Esophagus squamous epithelium (tissue), 4 donors: ENCODE results near the gene GALE. TPM values are rescaled to one million over a fixed set of nuclear protein-coding genes. Genes with fewer than 3 reads are reported as not detected.

Source experiments
- total RNA-seq, 4 donors: library from RNA; depleted of rRNA; stranded (reverse); fragments of >200 nt; gene quantifications; one replicate each; pipeline ENCODE4 v1.1.0, GENCODE V29; 2016

GALE gene
- total RNA-seq, 4 donors from 2014 or later = 55.1 to 81.0 (median 60.4) TPM

Other genes starting within 250 kb of the GALE start
- gene ID3, start 241.3 kb downstream of the GALE start, total RNA-seq = 10 to 100 TPM; 12.6 to 62.9 (median 37.5) TPM
- 1,000 to 10,000 TPM in 2 of 4 donors, 100 to 1,000 TPM in 2; 698 to 1,431 (median 989) TPM for gene RPL11, start 108.9 kb downstream of the GALE start, total RNA-seq
- 10 to 100 TPM; 37.8 to 44.0 (median 41.2) TPM for gene ELOA, start 57.3 kb downstream of the GALE start, total RNA-seq
- gene PITHD1, start 22.3 kb downstream of the GALE start, total RNA-seq = 10 to 100 TPM; 57.4 to 86.3 (median 78.0) TPM
- 10 to 100 TPM; 51.9 to 75.5 (median 64.4) TPM for gene LYPLA2, start 9.6 kb downstream of the GALE start, total RNA-seq
- 10 to 100 TPM; 14.3 to 38.9 (median 26.6) TPM for gene HMGCL, start 24.7 kb upstream of the GALE start, total RNA-seq
- 10 to 100 TPM; 10.1 to 32.2 (median 17.5) TPM for gene FUCA1, start 67.5 kb upstream of the GALE start, total RNA-seq
- under 1 TPM in 1 of 4 donors, not detected in 3; under 0.01 TPM for gene CNR2, start 112.6 kb upstream of the GALE start, total RNA-seq
- gene PNRC2, start 159.1 kb upstream of the GALE start, total RNA-seq = 100 to 1,000 TPM in 1 of 4 donors, 10 to 100 TPM in 3; 42.6 to 123 (median 88.7) TPM
- gene SRSF10, start 179.6 kb upstream of the GALE start, total RNA-seq = 10 to 100 TPM; 45.1 to 96.1 (median 67.1) TPM